ENCODE results near the gene ITGAX. TPM values are rescaled to one million over a fixed set of nuclear protein-coding genes. Genes with fewer than 3 reads are reported as not detected.

ITGAX gene
- total and polyA plus RNA-seq, 10 donors = 8.9 to 330 (median 123) TPM

- intact Hi-C loops (cut with DNase I; ENCODE audit: low total_unique reads) = no loop called here
- Histone ChIP-seq H3K9me3 (peaks cover 0 to 8% (median 2%) of the 10 kb centered on the region in 8 donors), H3K36me3 (no peaks in the 10 kb centered on the region), H3K27ac (no peak overlapping the region), H3K27me3 (replicated peaks in 1 of 7) (no peaks in the 10 kb centered on the region), H3K4me1 (peaks cover 0 to 53% (median 0%) of the 10 kb centered on the region in 6 donors), H3K4me3 (no peak overlapping the region)
- WGBS, 5 donors = 87 to 96% (median 92%) methylated on average over 5 of the region's 5 CpGs
- no peak for TF ChIP-seq CTCF (IDR thresholded peaks at IDR 0.05 in 8 of 11, conservative IDR thresholded peaks at IDR 0.05 in 3 of 11)
- TF ChIP-seq POLR2AphosphoS5 (IDR thresholded peaks at IDR 0.05) = no peak
- TF ChIP-seq POLR2A (IDR thresholded peaks at IDR 0.05) = no peak
- DNase-seq = no peak
Measured at GRCh38 chr16:31417916-31418315, 62.9 kb downstream of the ITGAX start.

- Histone ChIP-seq H3K9me3 (peaks cover 0 to 8% (median 2%) of the 10 kb centered on the region in 8 donors), H3K4me3 (no peak overlapping the region), H3K4me1 (peaks cover 0 to 51% (median 0%) of the 10 kb centered on the region in 6 donors), H3K27ac (no peak overlapping the region), H3K36me3 (no peaks in the 10 kb centered on the region), H3K27me3 (replicated peaks in 1 of 7) (no peaks in the 10 kb centered on the region)
- TF ChIP-seq CTCF (IDR thresholded peaks at IDR 0.05 in 8 of 11, conservative IDR thresholded peaks at IDR 0.05 in 3 of 11) (no peak), POLR2A (IDR thresholded peaks at IDR 0.05) (no peak)
- intact Hi-C loops (cut with DNase I; ENCODE audit: low total_unique reads) = no loop called here
- DNase-seq = no peak
- WGBS, 5 donors = 55 to 73% (median 71%) methylated on average over 3 of the region's 3 CpGs
Measured at GRCh38 chr16:31420037-31420436, 65.1 kb downstream of the ITGAX start.

GRCh38 chr16:31421587-31421986 is 66.6 kb downstream of the ITGAX start:
- Histone ChIP-seq H3K36me3 (no peaks in the 10 kb centered on the region), H3K4me3 (no peak overlapping the region), H3K27ac (no peak overlapping the region), H3K4me1 (peaks cover 0 to 35% (median 0%) of the 10 kb centered on the region in 6 donors), H3K27me3 (replicated peaks in 1 of 7) (no peaks in the 10 kb centered on the region), H3K9me3 (peaks cover 0 to 8% (median 2%) of the 10 kb centered on the region in 8 donors)
- intact Hi-C loops (cut with DNase I; ENCODE audit: low total_unique reads) = no loop called here
- TF ChIP-seq POLR2AphosphoS5 (IDR thresholded peaks at IDR 0.05) = no peak
- TF ChIP-seq CTCF (IDR thresholded peaks at IDR 0.05 in 8 of 11, conservative IDR thresholded peaks at IDR 0.05 in 3 of 11) = no peak
- WGBS, 5 donors = 53 to 66% (median 59%) methylated on average over 6 of the region's 6 CpGs
- DNase-seq = no peak

- intact Hi-C loops (cut with DNase I; ENCODE audit: low total_unique reads) = no loop called here
- 48 to 63% (median 54%) methylated on average over 3 of the region's 3 CpGs for WGBS, 5 donors
Measured at GRCh38 chr16:31423241-31423640, 68.3 kb downstream of the ITGAX start.

More at GRCh38 chr16:31423241-31423640, 68.3 kb downstream of the ITGAX start:
- H3K27me3 ChIP-seq (replicated peaks in 1 of 7) = peaks cover 0 to 12% (median 0%) of the 10 kb centered on the region in 7 donors
- no peaks in the 10 kb centered on the region for H3K36me3 ChIP-seq
- no peaks in the 10 kb centered on the region for H3K9me3 ChIP-seq
- H3K27ac ChIP-seq = no peak overlapping the region
- H3K4me3 ChIP-seq = no peak overlapping the region
- H3K4me1 ChIP-seq = peaks cover 0 to 44% (median 7%) of the 10 kb centered on the region in 6 donors
- DNase-seq = no peak
- TF ChIP-seq CTCF (IDR thresholded peaks at IDR 0.05 in 8 of 11, conservative IDR thresholded peaks at IDR 0.05 in 3 of 11) = no peak
- TF ChIP-seq POLR2AphosphoS5 (IDR thresholded peaks at IDR 0.05) = no peak
- TF ChIP-seq POLR2A (IDR thresholded peaks at IDR 0.05) = no peak
